KMS-11 (cell line): ENCODE results near the gene SOX12.

Source experiments
- H2AFZ ChIP-seq: fragments of 200-600 bp; sonication (generic); 2 replicates; pipeline ENCODE4 v1.6.1; 2016; ENCODE audit warnings: antibody characterized with exemption, mixed run types, low read depth
- H3K27ac ChIP-seq: fragments of 200-600 bp; sonication (generic); 2 replicates; pipeline ENCODE4 v1.6.1; 2016; ENCODE audit warnings: mild to moderate bottlenecking, mixed run types
- H3K27me3 ChIP-seq: fragments of 200-600 bp; sonication (generic); 2 replicates; pipeline ENCODE4 v1.6.1; 2017; ENCODE audit warnings: mild to moderate bottlenecking, low read depth, mixed run types, moderate library complexity; ENCODE audit not compliant: insufficient read depth
- H3K36me3 ChIP-seq: fragments of 200-600 bp; sonication (generic); 2 replicates; pipeline ENCODE4 v1.6.1; 2017; ENCODE audit warnings: mild to moderate bottlenecking, mixed run types; ENCODE audit not compliant: insufficient read depth
- H3K4me1 ChIP-seq: fragments of 200-600 bp; sonication (generic); 2 replicates; pipeline ENCODE4 v1.6.1; 2016; ENCODE audit warnings: mild to moderate bottlenecking, low read depth, mixed run types; ENCODE audit not compliant: poor library complexity, severe bottlenecking
- H3K4me2 ChIP-seq: fragments of 200-600 bp; sonication (generic); 2 replicates; pipeline ENCODE4 v1.7.0; 2016; ENCODE audit warnings: mild to moderate bottlenecking, mixed run types
- H3K4me3 ChIP-seq: fragments of 200-600 bp; sonication (generic); IDR thresholded peaks from 2 replicates; pipeline ENCODE4 v1.6.1; 2017; ENCODE audit warnings: low read depth, low read length, mixed read lengths; ENCODE audit not compliant: insufficient read depth
- H3K79me2 ChIP-seq: fragments of 200-600 bp; sonication (generic); 2 replicates; pipeline ENCODE4 v1.6.1; 2016; ENCODE audit warnings: low read depth, mixed run types; ENCODE audit not compliant: insufficient read depth
- H3K9ac ChIP-seq: fragments of 200-600 bp; sonication (generic); 2 replicates; pipeline ENCODE4 v1.6.1; 2016; ENCODE audit warnings: mild to moderate bottlenecking, mixed run types
- H4K20me1 ChIP-seq: fragments of 200-600 bp; sonication (generic); 2 replicates; pipeline ENCODE4 v1.6.1; 2016; ENCODE audit warnings: mild to moderate bottlenecking, mixed run types; ENCODE audit not compliant: insufficient read depth
- TF ChIP-seq, protein P1 (sequence below): fragments of 200-600 bp; sonication (generic); conservative IDR thresholded peaks from 2 replicates; pipeline ENCODE4 v1.6.1; 2017; ENCODE audit warnings: low read depth, mild to moderate bottlenecking, antibody characterized with exemption, low read length, moderate library complexity, mixed read lengths

SOX12 gene

DNA sequence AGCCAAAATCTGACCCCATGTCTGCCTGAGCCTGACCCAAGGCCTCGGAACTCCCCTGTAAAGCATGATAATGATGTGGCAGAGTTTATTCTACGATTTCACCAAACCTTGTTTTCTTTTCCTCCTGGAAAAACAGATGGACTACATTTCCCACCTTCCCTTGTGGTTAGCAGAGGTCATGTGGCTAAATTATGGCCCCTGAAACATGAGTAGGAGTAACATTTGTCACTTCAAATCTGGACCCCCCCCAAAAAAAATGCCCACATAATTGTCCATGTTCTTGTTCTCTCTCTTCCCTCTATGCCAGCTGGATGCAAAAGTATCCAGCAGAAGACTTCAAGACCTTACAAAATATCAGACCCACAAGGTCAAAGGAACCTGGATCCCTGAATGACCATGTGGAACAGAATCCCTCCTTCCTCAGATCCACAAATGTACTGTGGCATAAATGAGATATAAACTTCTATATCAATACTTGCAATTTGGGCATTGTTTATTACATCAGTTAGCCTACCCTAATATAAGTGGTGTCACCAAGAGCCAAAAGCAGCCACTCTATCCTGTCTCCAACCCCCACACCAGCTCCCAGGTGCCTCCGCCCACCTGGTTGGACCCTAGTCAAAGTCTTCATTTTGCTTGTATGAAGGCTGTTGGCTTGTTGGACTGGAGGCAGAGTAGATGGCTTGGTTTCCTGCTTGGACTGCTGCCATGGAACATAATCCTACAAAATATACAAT lies 36.2 kb upstream of the SOX12 start:
- Histone ChIP-seq H3K4me1 (peaks cover 15% of the 10 kb centered on the region), H3K4me3 (no peak overlapping the region), H3K27ac (no peak overlapping the region), H3K4me2 (peak overlapping the region; percentile 44), H4K20me1 (no peaks in the 10 kb centered on the region), H3K27me3 (no peaks in the 10 kb centered on the region), H2AFZ (peak overlapping the region; percentile 98; the same call in 1 of the 2 replicates), H3K9ac (peak overlapping the region; percentile 67; the same call in 1 of the 2 replicates), H3K36me3 (no peaks in the 10 kb centered on the region), H3K79me2 (no peaks in the 10 kb centered on the region)
- TF ChIP-seq, protein P1, sequence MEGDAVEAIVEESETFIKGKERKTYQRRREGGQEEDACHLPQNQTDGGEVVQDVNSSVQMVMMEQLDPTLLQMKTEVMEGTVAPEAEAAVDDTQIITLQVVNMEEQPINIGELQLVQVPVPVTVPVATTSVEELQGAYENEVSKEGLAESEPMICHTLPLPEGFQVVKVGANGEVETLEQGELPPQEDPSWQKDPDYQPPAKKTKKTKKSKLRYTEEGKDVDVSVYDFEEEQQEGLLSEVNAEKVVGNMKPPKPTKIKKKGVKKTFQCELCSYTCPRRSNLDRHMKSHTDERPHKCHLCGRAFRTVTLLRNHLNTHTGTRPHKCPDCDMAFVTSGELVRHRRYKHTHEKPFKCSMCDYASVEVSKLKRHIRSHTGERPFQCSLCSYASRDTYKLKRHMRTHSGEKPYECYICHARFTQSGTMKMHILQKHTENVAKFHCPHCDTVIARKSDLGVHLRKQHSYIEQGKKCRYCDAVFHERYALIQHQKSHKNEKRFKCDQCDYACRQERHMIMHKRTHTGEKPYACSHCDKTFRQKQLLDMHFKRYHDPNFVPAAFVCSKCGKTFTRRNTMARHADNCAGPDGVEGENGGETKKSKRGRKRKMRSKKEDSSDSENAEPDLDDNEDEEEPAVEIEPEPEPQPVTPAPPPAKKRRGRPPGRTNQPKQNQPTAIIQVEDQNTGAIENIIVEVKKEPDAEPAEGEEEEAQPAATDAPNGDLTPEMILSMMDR = no peak

DNA sequence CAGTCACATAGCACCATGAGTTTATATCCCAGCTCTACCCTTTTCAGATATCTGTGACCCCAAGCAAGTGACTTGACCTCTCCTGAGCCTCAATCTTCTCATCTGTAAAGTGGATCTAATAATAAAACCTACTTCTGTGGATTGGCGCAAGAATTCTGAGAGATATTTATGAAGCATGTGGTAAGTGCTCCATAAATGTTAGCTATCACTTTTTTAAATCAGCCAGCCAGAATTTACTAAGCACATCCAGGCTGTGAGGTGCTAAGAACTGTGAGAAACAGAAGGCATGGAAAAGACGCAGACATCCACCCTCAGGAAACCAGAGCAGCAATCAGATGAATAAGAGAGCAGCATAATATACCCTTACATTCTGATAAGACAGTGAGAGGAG lies 35.7 kb upstream of the SOX12 start:
- TF ChIP-seq, protein P1 = no peak
- Histone ChIP-seq H3K4me2 (peak overlapping the region; percentile 44), H2AFZ (peak overlapping the region; percentile 98), H3K79me2 (no peaks in the 10 kb centered on the region), H3K27ac (peak overlapping the region; percentile 19; the same call in 1 of the 2 replicates), H3K9ac (peak overlapping the region; percentile 67), H3K27me3 (no peaks in the 10 kb centered on the region), H4K20me1 (no peaks in the 10 kb centered on the region), H3K4me3 (no peak overlapping the region), H3K4me1 (peaks cover 15% of the 10 kb centered on the region), H3K36me3 (no peaks in the 10 kb centered on the region)

DNA sequence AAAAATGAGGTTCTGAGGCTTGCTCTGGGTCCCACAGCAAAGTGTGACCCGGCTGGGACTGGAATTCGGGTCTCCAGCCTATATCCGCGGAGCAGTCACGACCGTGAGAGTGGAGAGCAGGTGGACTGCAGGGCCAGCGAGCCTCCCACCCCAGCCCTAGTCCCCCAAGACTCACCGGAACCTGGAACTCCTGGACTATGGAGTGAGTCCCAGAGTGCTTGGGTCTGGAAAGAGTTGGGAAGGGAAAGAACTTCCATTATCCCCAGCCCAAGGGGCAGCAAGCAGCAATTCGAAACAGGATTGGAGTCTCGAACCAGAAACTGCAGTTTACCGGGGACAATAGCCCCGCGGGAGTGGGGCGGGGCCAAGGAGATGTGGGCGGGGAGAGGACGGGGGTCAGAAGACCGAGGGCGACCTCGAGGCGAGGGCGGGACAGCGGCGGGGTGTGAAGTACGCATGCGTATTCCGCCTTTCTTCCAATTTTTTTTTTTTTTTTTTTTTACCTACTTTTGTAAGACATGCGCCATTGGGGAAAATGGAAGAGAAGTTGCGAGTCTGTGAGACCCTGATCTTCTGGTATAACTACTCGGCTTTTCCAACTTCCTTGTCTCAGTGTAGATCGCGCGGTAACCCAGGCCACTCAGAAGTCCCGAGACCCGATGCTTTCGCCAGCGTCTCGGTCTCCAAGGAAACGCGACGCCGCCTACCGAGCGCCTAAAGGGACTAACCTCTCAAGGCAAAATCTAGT lies 35.1 kb upstream of the SOX12 start, which contains the start of gene C20orf96:
Gene C20orf96, minus strand, starts transcription at position 667 of the 748 bp plus-strand sequence. Its CDS starts 140 bp downstream, at position 527.
- Histone ChIP-seq H3K4me1 (peaks cover 15% of the 10 kb centered on the region), H3K4me3 (no peak within 1 kb of the TSS), H3K27me3 (no peaks in the 10 kb centered on the region), H3K9ac (peak within 1 kb of the TSS; percentile 67), H2AFZ (peak within 1 kb of the TSS; percentile 98), H3K27ac (peak within 1 kb of the TSS; percentile 19; the same call in 1 of the 2 replicates), H3K36me3 (no peaks in the 10 kb centered on the region), H4K20me1 (no peaks in the 10 kb centered on the region), H3K4me2 (peak within 1 kb of the TSS; percentile 44), H3K79me2 (no peaks in the 10 kb centered on the region)
- TF ChIP-seq, protein P1 = no peak

DNA sequence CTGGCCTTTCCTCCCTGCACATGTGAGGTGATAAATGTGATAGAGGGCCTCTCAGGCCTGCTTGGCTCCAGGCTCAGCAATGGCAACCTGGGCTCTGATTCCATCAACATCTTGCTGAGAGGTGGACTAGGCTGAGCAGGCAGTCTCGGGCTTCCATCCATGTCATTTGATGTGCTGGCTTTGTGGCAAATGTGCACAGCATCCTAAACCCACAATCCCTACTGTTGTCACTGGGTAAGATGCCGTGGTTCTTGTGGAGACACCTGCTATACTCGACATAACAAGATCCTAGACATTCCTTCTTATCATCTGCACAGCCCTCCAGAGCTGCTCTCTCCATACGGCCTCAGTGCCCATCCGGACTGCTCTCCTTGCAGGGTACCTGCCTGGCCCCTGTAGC lies 30.8 kb upstream of the SOX12 start:
- Histone ChIP-seq H3K4me1 (peaks cover 15% of the 10 kb centered on the region), H3K4me2 (no peak overlapping the region)
- TF ChIP-seq, protein P1 = no peak

More for the DNA sequence above, 30.8 kb upstream of the SOX12 start:
- Histone ChIP-seq H3K4me3 (no peak overlapping the region), H4K20me1 (0 out of 2 replicates have a peak, but pooled peaks cover 5% of the 10 kb centered on the region), H3K27ac (no peak overlapping the region), H3K36me3 (no peaks in the 10 kb centered on the region), H2AFZ (no peak overlapping the region), H3K9ac (no peak overlapping the region), H3K27me3 (no peaks in the 10 kb centered on the region), H3K79me2 (peaks cover 24% of the 10 kb centered on the region)
